ENCODE results near the gene MRPL47.

- no peak for TF ChIP-seq CTCF (IDR thresholded peaks at IDR 0.05; ENCODE audit: insufficient read depth, low read length, poor library complexity, severe bottlenecking)
- no peak for TF ChIP-seq EZH2phosphoT487 (conservative IDR thresholded peaks at IDR 0.05; ENCODE audit: low read length)
Measured at GRCh38 chr3:179562591-179563270, 41.7 kb downstream of the MRPL47 start, which contains the start of gene ACTL6A.
